HepG2 (cell line): ENCODE measurements around the gene DYSF. TPM values are rescaled to one million over a fixed set of nuclear protein-coding genes. Genes with fewer than 3 reads are reported as not detected.

Source experiments
- ATAC-seq: fragments of 200-7000 bp; cut with Tn5 transposase; 3 replicates; pipeline ENCODE4 v1.9.1; 2020; ENCODE audit warnings: mild to moderate bottlenecking, moderate library complexity
- BruUV-seq: library from RNA; stranded (reverse); fragments of 400-500 nt; replicated peaks from 2 replicates; lab custom pipeline; 2021; lab: Mats Ljungman, UMichigan
- CTCF ChIA-PET: fragments of 300-600 bp; formaldehyde crosslinking; extraction: SDS; loops from one replicate; lab custom pipeline; 2021; ENCODE audit warnings: low total read pairs, inconsistent platforms, low intra/inter-chr PET ratio; lab: Yijun Ruan, JAX
- POLR2A ChIA-PET: fragments of 350-600 bp; sonication (Branson Sonifier 250); formaldehyde crosslinking; loops from one replicate; lab custom pipeline; 2020; ENCODE audit warnings: antibody characterized with exemption, inconsistent platforms; lab: Yijun Ruan, JAX
- DNase-seq: peaks from one replicate; pipeline ENCODE4 v3.0.0-alpha.2; 2015; ENCODE audit warnings: low spot score
- FAIRE-seq: peaks from 3 replicates; lab custom pipeline; 2011; peaks lifted over from hg19 to GRCh38; lab: Jason Lieb, UNC
- H2AFZ ChIP-seq: one replicate; pipeline ENCODE4 v1.6.1; 2011; ENCODE audit warnings: low read length, inconsistent platforms
- H3K27ac ChIP-seq: fragments of 300-600 bp; 3 replicates; pipeline ENCODE4 v1.8.0; 2011; ENCODE audit warnings: mixed run types, mild to moderate bottlenecking, mixed read lengths, low read length, inconsistent platforms; ENCODE audit not compliant: insufficient read depth; ENCODE audit errors: extremely low read length
- H3K27me3 ChIP-seq, 2 experiments: fragments of 200-600 bp in 1 of 2; 2 replicates in 1 of 2; 3 replicates in 1 of 2; pipeline versions ENCODE4 v1.6.0 to v1.8.0; 2011; ENCODE audit warnings: low read length in 2 of 2, mild to moderate bottlenecking in 2 of 2, moderate library complexity in 2 of 2, inconsistent platforms in 1 of 2; ENCODE audit not compliant: insufficient read depth in 2 of 2, control insufficient read depth in 1 of 2
- H3K36me3 ChIP-seq, 2 experiments: fragments of 200-600 bp in 1 of 2; replicated peaks in 1 of 2; 2 replicates in 1 of 2; 3 replicates in 1 of 2; pipeline versions ENCODE4 v1.5.1 to v1.8.0; 2011; ENCODE audit warnings: low read length in 2 of 2, inconsistent platforms in 1 of 2; ENCODE audit not compliant: insufficient read depth in 2 of 2, control insufficient read depth in 1 of 2
- H3K4me1 ChIP-seq: 2 replicates; pipeline ENCODE4 v1.5.1; 2012; ENCODE audit warnings: low read length, inconsistent platforms; ENCODE audit not compliant: insufficient read depth
- H3K4me2 ChIP-seq: 2 replicates; pipeline ENCODE4 v1.6.0; 2011; ENCODE audit warnings: low read depth, low read length, inconsistent platforms
- H3K4me3 ChIP-seq, 3 experiments: fragments of 200-600 bp in 1 of 3; sonication (generic), shearing (Covaris generic) in 1 of 3; replicated peaks in 1 of 3; 2 replicates each; pipeline ENCODE4 v1.5.1; 2011 to 2016; ENCODE audit warnings: low read length in 3 of 3, inconsistent platforms in 2 of 3, low read depth in 2 of 3, mild to moderate bottlenecking in 2 of 3, control low read depth in 1 of 3, mixed read lengths in 1 of 3; ENCODE audit not compliant: insufficient read depth in 1 of 3
- H3K79me2 ChIP-seq: one replicate; pipeline ENCODE4 v1.6.1; 2011; ENCODE audit warnings: low read length, inconsistent platforms; ENCODE audit not compliant: insufficient read depth
- H3K9ac ChIP-seq: 2 replicates; pipeline ENCODE4 v1.6.0; 2011; ENCODE audit warnings: mild to moderate bottlenecking, low read depth, low read length, inconsistent platforms; ENCODE audit not compliant: insufficient read depth
- H3K9me3 ChIP-seq: 2 replicates; pipeline ENCODE4 v1.5.1; 2012; ENCODE audit warnings: mild to moderate bottlenecking, low read length
- H4K20me1 ChIP-seq: 2 replicates; pipeline ENCODE4 v1.6.0; 2011; ENCODE audit warnings: inconsistent platforms, mild to moderate bottlenecking, low read length, moderate library complexity; ENCODE audit not compliant: insufficient read depth
- CHD2 ChIP-seq: IDR thresholded peaks from 2 replicates; pipeline ENCODE4 v1.6.1; 2011; ENCODE audit warnings: low read depth, low read length, improper control_type of control experiment
- E2F5 ChIP-seq: sonication (generic); formaldehyde crosslinking; conservative IDR thresholded peaks from 2 replicates; pipeline ENCODE4 v1.4.0; 2020; ENCODE audit warnings: missing genetic modification reagents
- ZNF20 ChIP-seq: sonication (generic); formaldehyde crosslinking; IDR thresholded peaks from 2 replicates; pipeline ENCODE4 v1.4.0; 2020; ENCODE audit warnings: mild to moderate bottlenecking, moderate library complexity, missing genetic modification reagents
- ZNF724P ChIP-seq: sonication (generic); formaldehyde crosslinking; IDR thresholded peaks from 2 replicates; pipeline ENCODE4 v1.8.0; 2022; ENCODE audit warnings: missing genetic modification reagents, borderline replicate concordance
- WGBS: methylation state at CpG from one replicate; pipeline ENCODE4 v1.1.6; 2017; ENCODE audit warnings: low lambda C conversion rate; 5-methylcytosine and 5-hydroxymethylcytosine counted together
- in situ Hi-C: cut with HindIII; loops from 2 replicates; pipeline ENCODE4 v1.10.0; 2017; ENCODE audit warnings: low pct_unique_long_range_greater_than_20kb; ENCODE audit not compliant: extremely low pct_ligation_motif_present
- intact Hi-C: fragments of 100-400 bp; cut with micrococcal nuclease; formaldehyde crosslinking; loops from one replicate; pipeline ENCODE4 v1.10.0; 2022; ENCODE audit not compliant: unreplicated experiment
- polyA plus RNA-seq, 8 experiments: library from polyadenylated mRNA; depleted of rRNA in 3 of 8; stranded (reverse) in 7 of 8; unstranded in 1 of 8; fragments of >200 nt; fragmentation: Illumina TruSeq in 4 of 8; extraction: Trizol in 4 of 8; gene quantifications; 2 replicates each; pipeline versions ENCODE4 v1.2.1 to v1.2.3, GENCODE V29; 2011 to 2016; ENCODE audit warnings: low read depth in 4 of 8, missing spikeins in 1 of 8, mixed read lengths in 1 of 8; ENCODE audit not compliant: insufficient read depth in 1 of 8
- total RNA-seq, 5 experiments: library from RNA; depleted of rRNA; stranded (reverse); fragments of >200 nt; fragmentation: Illumina TruSeq; extraction: Trizol; gene quantifications; 2 replicates each; pipeline ENCODE4 v1.2.3, GENCODE V29; 2016; ENCODE audit warnings: low read depth in 1 of 5
- TF ChIP-seq, protein P1 (sequence below), 2 experiments: fragments of 450-650 bp in 1 of 2; sonication (generic) in 1 of 2; formaldehyde crosslinking; IDR thresholded peaks; 2 replicates each; pipeline versions ENCODE4 v1.5.0 to v1.8.0; 2020 to 2022; ENCODE audit warnings: mild to moderate bottlenecking in 1 of 2, missing genetic modification reagents in 1 of 2
- TF ChIP-seq, protein P2 (sequence below): sonication (generic); formaldehyde crosslinking; IDR thresholded peaks from 2 replicates; pipeline ENCODE4 v1.4.0; 2020; ENCODE audit warnings: missing genetic modification reagents, borderline replicate concordance

The DYSF gene
- total and polyA plus RNA-seq, 2 of the 13 experiments (the other 11 are each of a cell fraction or from before 2014, with no cell fraction given) = 0.15 to 2.4 TPM

GRCh38 chr2:71535526-71535925, 82.2 kb downstream of the DYSF start:
- H3K9me3 ChIP-seq = no peaks in the 10 kb centered on the region
- H3K79me2 ChIP-seq = no peaks in the 10 kb centered on the region
- TF ChIP-seq, protein P1, sequence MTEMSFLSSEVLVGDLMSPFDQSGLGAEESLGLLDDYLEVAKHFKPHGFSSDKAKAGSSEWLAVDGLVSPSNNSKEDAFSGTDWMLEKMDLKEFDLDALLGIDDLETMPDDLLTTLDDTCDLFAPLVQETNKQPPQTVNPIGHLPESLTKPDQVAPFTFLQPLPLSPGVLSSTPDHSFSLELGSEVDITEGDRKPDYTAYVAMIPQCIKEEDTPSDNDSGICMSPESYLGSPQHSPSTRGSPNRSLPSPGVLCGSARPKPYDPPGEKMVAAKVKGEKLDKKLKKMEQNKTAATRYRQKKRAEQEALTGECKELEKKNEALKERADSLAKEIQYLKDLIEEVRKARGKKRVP (CRISPR knock-in tag; IDR thresholded peaks at IDR 0.05) = no peak
- TF ChIP-seq ZNF20 (CRISPR knock-in tag) (no peak), CHD2 (no peak), ZNF724P (CRISPR knock-in tag) (no peak), E2F5 (CRISPR knock-in tag) (no peak)
- TF ChIP-seq, protein P2, sequence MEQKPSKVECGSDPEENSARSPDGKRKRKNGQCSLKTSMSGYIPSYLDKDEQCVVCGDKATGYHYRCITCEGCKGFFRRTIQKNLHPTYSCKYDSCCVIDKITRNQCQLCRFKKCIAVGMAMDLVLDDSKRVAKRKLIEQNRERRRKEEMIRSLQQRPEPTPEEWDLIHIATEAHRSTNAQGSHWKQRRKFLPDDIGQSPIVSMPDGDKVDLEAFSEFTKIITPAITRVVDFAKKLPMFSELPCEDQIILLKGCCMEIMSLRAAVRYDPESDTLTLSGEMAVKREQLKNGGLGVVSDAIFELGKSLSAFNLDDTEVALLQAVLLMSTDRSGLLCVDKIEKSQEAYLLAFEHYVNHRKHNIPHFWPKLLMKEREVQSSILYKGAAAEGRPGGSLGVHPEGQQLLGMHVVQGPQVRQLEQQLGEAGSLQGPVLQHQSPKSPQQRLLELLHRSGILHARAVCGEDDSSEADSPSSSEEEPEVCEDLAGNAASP (CRISPR knock-in tag) = no peak
- ATAC-seq (no peak), FAIRE-seq (no peak), DNase-seq (no peak)
- peaks cover 0 to 17% of the 10 kb centered on the region in 2 experiments; a peak in 3 of 5 replicates for H3K27me3 ChIP-seq
- intact Hi-C loops = no loop called here
- no peak overlapping the region for H3K9ac ChIP-seq
- CTCF ChIA-PET = no interaction called here
- no peak overlapping the region for H3K4me3 ChIP-seq
- no peak overlapping the region for H3K27ac ChIP-seq
- no peak overlapping the region for H2AFZ ChIP-seq
- no peaks in the 10 kb centered on the region for H3K36me3 ChIP-seq
- BruUV-seq = no TSS peak
- H3K4me2 ChIP-seq = no peak overlapping the region
- WGBS = 28% methylated on average over 6 of the region's 7 CpGs
- no peaks in the 10 kb centered on the region for H4K20me1 ChIP-seq
- in situ Hi-C loops = loop anchor here (25.0 kb wide), 2 partner anchors 1202 to 1327 kb away; no protein-coding TSS in a partner anchor
- POLR2A ChIA-PET = no interaction called here
- H3K4me1 ChIP-seq = peaks cover 15% of the 10 kb centered on the region
